ENCODE results near the gene TLE1.

GRCh38 chr9:81669866-81670265 lies 19.5 kb downstream of the TLE1 start:
- TF ChIP-seq CTCF (IDR thresholded peaks at IDR 0.05) = no peak
- no peak for TF ChIP-seq ZNF263 (CRISPR knock-in tag; IDR thresholded peaks at IDR 0.05; ENCODE audit: low read depth)
- no peak for TF ChIP-seq ZBTB21 (CRISPR knock-in tag; IDR thresholded peaks at IDR 0.05; ENCODE audit: borderline replicate concordance)
- no peak for TF ChIP-seq FOXP1 (CRISPR knock-in tag; IDR thresholded peaks at IDR 0.05; ENCODE audit: borderline replicate concordance)
- TF ChIP-seq PRRX2 (CRISPR knock-in tag; IDR thresholded peaks at IDR 0.05) = no peak
- TF ChIP-seq HMGXB4 (CRISPR knock-in tag; IDR thresholded peaks at IDR 0.05) = no peak
- no peak for TF ChIP-seq ATF2 (CRISPR knock-in tag; IDR thresholded peaks at IDR 0.05; ENCODE audit: borderline replicate concordance, low read depth)
- no peak for TF ChIP-seq SMAD3 (CRISPR knock-in tag; IDR thresholded peaks at IDR 0.05; ENCODE audit: borderline replicate concordance)
